GM19099 (cell line): ENCODE measurements around the gene FNBP1.

Source experiments
- POLR2A ChIP-seq: IDR thresholded peaks from 3 replicates; pipeline ENCODE4 v1.6.1; 2011; ENCODE audit warnings: low read depth; ENCODE audit not compliant: insufficient read length; ENCODE audit errors: extremely low read depth

The FNBP1 gene

GRCh38 chr9:130013326-130013725 lies 29.7 kb downstream of the FNBP1 start:
- TF ChIP-seq POLR2A: peak; percentile 21

- TF ChIP-seq POLR2A: no peak
Measured at GRCh38 chr9:130010151-130010988, 32.6 kb downstream of the FNBP1 start.

GRCh38 chr9:130008538-130008937 lies 34.5 kb downstream of the FNBP1 start:
- no peak for TF ChIP-seq POLR2A

- no peak for TF ChIP-seq POLR2A
Measured at GRCh38 chr9:130003943-130004552, 38.9 kb downstream of the FNBP1 start.

GRCh38 chr9:130002320-130002719 lies 40.7 kb downstream of the FNBP1 start:
- no peak for TF ChIP-seq POLR2A

- TF ChIP-seq POLR2A: no peak
Measured at GRCh38 chr9:130001190-130001589, 41.8 kb downstream of the FNBP1 start.

GRCh38 chr9:129999141-129999510 lies 43.9 kb downstream of the FNBP1 start:
- TF ChIP-seq POLR2A: no peak

- TF ChIP-seq POLR2A: no peak
Measured at GRCh38 chr9:129998491-129999140, 44.4 kb downstream of the FNBP1 start.

- TF ChIP-seq POLR2A: no peak
Measured at GRCh38 chr9:129996161-129996830, 46.7 kb downstream of the FNBP1 start.

- no peak for TF ChIP-seq POLR2A
Measured at GRCh38 chr9:129995409-129996160, 47.4 kb downstream of the FNBP1 start.

- no peak for TF ChIP-seq POLR2A
Measured at GRCh38 chr9:129994882-129995281, 48.1 kb downstream of the FNBP1 start.

GRCh38 chr9:129990269-129991010 lies 52.5 kb downstream of the FNBP1 start:
- no peak for TF ChIP-seq POLR2A

- no peak for TF ChIP-seq POLR2A
Measured at GRCh38 chr9:129989740-129990139, 53.2 kb downstream of the FNBP1 start.

GRCh38 chr9:129989362-129989708 lies 53.7 kb downstream of the FNBP1 start:
- no peak for TF ChIP-seq POLR2A

- TF ChIP-seq POLR2A: no peak
Measured at GRCh38 chr9:129988607-129989361, 54.2 kb downstream of the FNBP1 start.
